Measurements from ENCODE around the gene ARHGAP22. TPM values are rescaled to one million over a fixed set of nuclear protein-coding genes. Genes with fewer than 3 reads are reported as not detected.

The ARHGAP22 gene
- total RNA-seq, 3 donors from 2014 or later: 2.6 to 8.2 (median 4.8) TPM

DNA sequence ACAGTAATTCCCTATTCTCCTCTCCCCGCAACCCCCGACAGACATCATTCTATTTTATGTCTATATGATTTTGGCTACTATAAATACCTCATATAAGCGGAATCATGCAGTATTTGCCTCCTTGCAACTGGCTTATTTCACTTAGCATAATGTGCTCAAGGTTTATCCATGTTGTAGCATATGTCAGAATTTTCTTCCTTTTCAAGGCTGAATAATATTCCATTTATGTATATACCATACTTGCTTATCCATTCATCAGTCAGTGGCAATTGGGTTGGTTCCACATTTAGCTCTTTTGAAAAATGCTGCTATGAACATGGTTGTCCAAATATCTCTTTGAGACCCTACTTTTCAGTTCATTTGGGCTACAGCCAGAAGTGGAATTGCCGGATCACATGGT lies 191.9 kb downstream of the ARHGAP22 start:
- intact Hi-C loops (cut with DNase I; ENCODE audit: low total_unique reads): no loop called here
- Histone ChIP-seq H3K36me3 (no peaks in the 10 kb centered on the region), H3K4me3 (no peak overlapping the region), H3K9me3 (peaks cover 14 to 21% of the 10 kb centered on the region in 2 donors), H3K27ac (no peak overlapping the region), H3K4me1 (no peaks in the 10 kb centered on the region), H3K27me3 (no peaks in the 10 kb centered on the region)
- DNase-seq (ENCODE audit: low spot score in 2 of 2): no peak
- no peak for TF ChIP-seq POLR2A (IDR thresholded peaks at IDR 0.05)
- TF ChIP-seq, protein P1, sequence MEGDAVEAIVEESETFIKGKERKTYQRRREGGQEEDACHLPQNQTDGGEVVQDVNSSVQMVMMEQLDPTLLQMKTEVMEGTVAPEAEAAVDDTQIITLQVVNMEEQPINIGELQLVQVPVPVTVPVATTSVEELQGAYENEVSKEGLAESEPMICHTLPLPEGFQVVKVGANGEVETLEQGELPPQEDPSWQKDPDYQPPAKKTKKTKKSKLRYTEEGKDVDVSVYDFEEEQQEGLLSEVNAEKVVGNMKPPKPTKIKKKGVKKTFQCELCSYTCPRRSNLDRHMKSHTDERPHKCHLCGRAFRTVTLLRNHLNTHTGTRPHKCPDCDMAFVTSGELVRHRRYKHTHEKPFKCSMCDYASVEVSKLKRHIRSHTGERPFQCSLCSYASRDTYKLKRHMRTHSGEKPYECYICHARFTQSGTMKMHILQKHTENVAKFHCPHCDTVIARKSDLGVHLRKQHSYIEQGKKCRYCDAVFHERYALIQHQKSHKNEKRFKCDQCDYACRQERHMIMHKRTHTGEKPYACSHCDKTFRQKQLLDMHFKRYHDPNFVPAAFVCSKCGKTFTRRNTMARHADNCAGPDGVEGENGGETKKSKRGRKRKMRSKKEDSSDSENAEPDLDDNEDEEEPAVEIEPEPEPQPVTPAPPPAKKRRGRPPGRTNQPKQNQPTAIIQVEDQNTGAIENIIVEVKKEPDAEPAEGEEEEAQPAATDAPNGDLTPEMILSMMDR (IDR thresholded peaks at IDR 0.05): no peak
- no peak for TF ChIP-seq POLR2AphosphoS5 (IDR thresholded peaks at IDR 0.05)

DNA sequence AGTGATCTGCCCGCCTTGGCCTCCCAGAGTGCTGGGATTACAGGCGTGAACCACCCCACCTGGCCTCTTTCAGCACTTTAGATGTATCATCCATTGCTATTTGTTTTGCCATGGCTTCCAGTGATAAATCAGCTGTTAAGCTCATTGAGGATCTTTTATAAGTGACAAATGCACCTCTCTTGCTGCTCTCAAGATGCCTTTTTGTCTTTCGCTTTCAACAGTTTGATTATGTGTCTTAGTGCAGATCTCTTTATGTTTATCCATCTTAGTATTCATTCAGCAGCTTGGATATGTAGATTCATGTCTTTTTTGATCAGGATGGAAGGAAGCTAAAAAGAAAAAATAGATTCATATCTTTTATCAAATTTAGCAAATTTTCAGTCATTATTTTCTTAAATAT lies 192.8 kb downstream of the ARHGAP22 start:
- H3K9me3 ChIP-seq: peaks cover 14 to 21% of the 10 kb centered on the region in 2 donors
- no peak for DNase-seq (ENCODE audit: low spot score in 2 of 2)
- intact Hi-C loops (cut with DNase I; ENCODE audit: low total_unique reads): no loop called here
- no peaks in the 10 kb centered on the region for H3K4me1 ChIP-seq
- no peak overlapping the region for H3K27ac ChIP-seq
- no peak for TF ChIP-seq POLR2A (IDR thresholded peaks at IDR 0.05)
- no peak for TF ChIP-seq POLR2AphosphoS5 (IDR thresholded peaks at IDR 0.05)
- TF ChIP-seq, protein P1 (IDR thresholded peaks at IDR 0.05): no peak
- no peaks in the 10 kb centered on the region for H3K27me3 ChIP-seq
- no peaks in the 10 kb centered on the region for H3K36me3 ChIP-seq
- H3K4me3 ChIP-seq: no peak overlapping the region

DNA sequence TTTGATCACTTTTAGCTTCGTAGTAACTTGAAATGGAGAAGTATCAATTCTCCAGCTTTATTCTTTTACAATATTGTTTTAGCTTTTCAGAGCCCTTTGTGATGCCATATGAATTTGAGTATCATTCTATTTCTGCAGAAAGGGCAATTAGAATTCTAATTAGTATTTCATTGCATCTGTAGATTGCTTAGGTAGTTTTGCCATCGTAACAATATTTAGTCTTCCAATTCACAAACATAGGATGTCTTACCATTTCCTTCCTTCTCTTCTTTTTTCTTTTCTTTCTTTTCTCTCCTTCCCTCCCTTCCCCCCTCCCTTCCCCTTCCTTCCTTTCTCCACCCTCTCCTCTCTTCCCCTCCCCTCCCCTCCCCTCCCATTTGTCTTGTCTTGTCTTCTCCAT lies 193.4 kb downstream of the ARHGAP22 start:
- Histone ChIP-seq H3K4me1 (no peaks in the 10 kb centered on the region), H3K4me3 (no peak overlapping the region), H3K27me3 (no peaks in the 10 kb centered on the region), H3K36me3 (no peaks in the 10 kb centered on the region), H3K9me3 (peaks cover 14 to 21% of the 10 kb centered on the region in 2 donors), H3K27ac (no peak overlapping the region)
- intact Hi-C loops (cut with DNase I; ENCODE audit: low total_unique reads): no loop called here
- DNase-seq (ENCODE audit: low spot score in 2 of 2): no peak
- TF ChIP-seq POLR2AphosphoS5 (IDR thresholded peaks at IDR 0.05): no peak
- TF ChIP-seq, protein P1 (IDR thresholded peaks at IDR 0.05): no peak
- TF ChIP-seq POLR2A (IDR thresholded peaks at IDR 0.05): no peak

GRCh38 chr10:48410503-48410902 lies 194.4 kb downstream of the ARHGAP22 start:
- Histone ChIP-seq H3K9me3 (peaks cover 14 to 21% of the 10 kb centered on the region in 2 donors), H3K36me3 (no peaks in the 10 kb centered on the region), H3K27me3 (no peaks in the 10 kb centered on the region), H3K27ac (no peak overlapping the region), H3K4me1 (no peaks in the 10 kb centered on the region), H3K4me3 (no peak overlapping the region)
- intact Hi-C loops (cut with DNase I; ENCODE audit: low total_unique reads): no loop called here
- TF ChIP-seq POLR2A (IDR thresholded peaks at IDR 0.05): no peak
- no peak for TF ChIP-seq POLR2AphosphoS5 (IDR thresholded peaks at IDR 0.05)
- TF ChIP-seq, protein P1 (IDR thresholded peaks at IDR 0.05): no peak
- DNase-seq (ENCODE audit: low spot score in 2 of 2): no peak

GRCh38 chr10:48406658-48407057 lies 198.2 kb downstream of the ARHGAP22 start:
- Histone ChIP-seq H3K36me3 (no peaks in the 10 kb centered on the region), H3K9me3 (peaks cover 1 to 6% of the 10 kb centered on the region in 2 donors), H3K4me1 (no peaks in the 10 kb centered on the region), H3K27ac (no peak overlapping the region), H3K4me3 (no peak overlapping the region), H3K27me3 (no peaks in the 10 kb centered on the region)
- intact Hi-C loops (cut with DNase I; ENCODE audit: low total_unique reads): no loop called here
- TF ChIP-seq, protein P1 (IDR thresholded peaks at IDR 0.05): no peak
- TF ChIP-seq POLR2AphosphoS5 (IDR thresholded peaks at IDR 0.05) (no peak), POLR2A (IDR thresholded peaks at IDR 0.05) (no peak)
- no peak for DNase-seq (ENCODE audit: low spot score in 2 of 2)
